RWPE1 (cell line): ENCODE data around the gene LMTK3.
A peak's percentile ranks its signal among the peaks of the same experiment; 100 is the strongest.

Experiments used
- CTCF ChIA-PET: fragments of 350-600 bp; sonication (Branson Sonifier 250); formaldehyde crosslinking; extraction: SDS; loops from one replicate; lab custom pipeline; 2021; lab: Yijun Ruan, JAX
- POLR2A ChIA-PET: fragments of 400-600 bp; formaldehyde crosslinking; extraction: SDS; loops from one replicate; lab custom pipeline; 2020; ENCODE audit warnings: antibody characterized with exemption; ENCODE audit not compliant: low non-redundant PET; lab: Yijun Ruan, JAX
- DNase-seq: peaks from one replicate; pipeline ENCODE4 v3.0.0; 2012; ENCODE audit warnings: low spot score
- H3K27ac ChIP-seq: fragments of 450-650 bp; 2 replicates; pipeline ENCODE4 v1.5.1; 2017
- TF ChIP-seq, protein P1 (sequence below): fragments of 450-650 bp; conservative IDR thresholded peaks from 2 replicates; pipeline ENCODE4 v1.5.1; 2017; ENCODE audit warnings: low read depth, mild to moderate bottlenecking

The LMTK3 gene

DNA sequence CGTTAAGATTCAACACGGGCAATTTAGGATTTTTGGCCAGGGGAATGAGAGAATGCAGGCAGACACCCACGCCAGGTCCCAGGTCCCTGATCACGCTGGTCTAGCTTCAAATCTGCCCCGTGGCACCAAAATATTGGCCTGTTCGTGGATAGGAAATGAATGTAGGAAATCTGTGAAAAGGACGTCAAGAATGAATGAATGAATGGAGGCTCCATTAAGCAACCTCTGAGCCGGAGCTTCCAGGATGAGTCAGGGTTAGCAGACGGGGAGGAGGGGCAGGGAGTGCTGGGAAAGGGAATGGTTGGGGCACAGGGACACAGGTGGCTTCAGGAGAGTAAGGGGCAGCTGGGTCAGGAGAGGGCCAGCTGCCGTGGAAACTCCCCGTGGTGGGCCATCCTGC, 44.5 kb upstream of the LMTK3 start:
- CTCF ChIA-PET, result interaction anchor here (0.6 to 0.7 kb wide), 3 partner anchors 53 to 421 kb away, joined by 3 read pairs; no protein-coding TSS in a partner anchor
- peak; percentile 79 for DNase-seq
- POLR2A ChIA-PET, result no interaction called here
- peak overlapping the region; percentile 59 for H3K27ac ChIP-seq
- TF ChIP-seq, protein P1, sequence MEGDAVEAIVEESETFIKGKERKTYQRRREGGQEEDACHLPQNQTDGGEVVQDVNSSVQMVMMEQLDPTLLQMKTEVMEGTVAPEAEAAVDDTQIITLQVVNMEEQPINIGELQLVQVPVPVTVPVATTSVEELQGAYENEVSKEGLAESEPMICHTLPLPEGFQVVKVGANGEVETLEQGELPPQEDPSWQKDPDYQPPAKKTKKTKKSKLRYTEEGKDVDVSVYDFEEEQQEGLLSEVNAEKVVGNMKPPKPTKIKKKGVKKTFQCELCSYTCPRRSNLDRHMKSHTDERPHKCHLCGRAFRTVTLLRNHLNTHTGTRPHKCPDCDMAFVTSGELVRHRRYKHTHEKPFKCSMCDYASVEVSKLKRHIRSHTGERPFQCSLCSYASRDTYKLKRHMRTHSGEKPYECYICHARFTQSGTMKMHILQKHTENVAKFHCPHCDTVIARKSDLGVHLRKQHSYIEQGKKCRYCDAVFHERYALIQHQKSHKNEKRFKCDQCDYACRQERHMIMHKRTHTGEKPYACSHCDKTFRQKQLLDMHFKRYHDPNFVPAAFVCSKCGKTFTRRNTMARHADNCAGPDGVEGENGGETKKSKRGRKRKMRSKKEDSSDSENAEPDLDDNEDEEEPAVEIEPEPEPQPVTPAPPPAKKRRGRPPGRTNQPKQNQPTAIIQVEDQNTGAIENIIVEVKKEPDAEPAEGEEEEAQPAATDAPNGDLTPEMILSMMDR, result no peak

DNA sequence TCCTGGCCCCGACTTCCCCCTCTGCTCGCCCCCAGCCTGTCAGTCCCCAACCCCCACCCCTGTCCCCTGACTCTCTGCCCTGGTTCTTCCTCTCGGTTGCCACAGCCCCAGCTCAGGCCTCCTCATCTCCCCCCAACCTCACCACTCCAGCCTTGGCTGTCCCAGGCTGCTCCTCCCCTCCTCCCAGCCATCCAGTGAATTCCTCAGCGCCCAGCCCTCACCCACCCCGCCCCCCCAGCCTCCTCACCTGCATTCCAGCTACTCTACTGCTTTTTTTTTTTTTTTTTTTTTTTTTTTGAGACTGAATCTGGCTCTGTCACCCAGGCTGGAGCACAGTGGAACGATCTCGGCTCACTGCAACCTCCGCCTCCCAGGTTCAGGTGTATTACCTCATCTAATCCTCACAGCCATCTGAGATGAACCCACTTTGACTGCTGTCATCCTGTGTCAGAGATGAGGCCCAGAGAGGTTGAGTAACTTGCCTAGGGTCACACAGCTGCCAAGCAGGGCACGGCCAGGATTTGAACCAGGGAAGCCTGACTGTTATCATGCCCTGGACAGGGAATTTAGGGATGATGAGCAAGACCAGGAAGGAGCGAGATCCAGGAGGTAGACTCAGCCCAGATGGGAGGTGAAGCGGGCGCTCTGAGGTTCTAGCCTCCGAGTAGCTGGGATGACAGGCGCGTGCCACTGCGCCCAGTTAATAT, 42.9 kb upstream of the LMTK3 start:
- ChIA-PET POLR2A (no interaction called here), CTCF (interaction anchor here (0.7 to 1.6 kb wide), 2 partner anchors 14 to 30 kb away, joined by 4 read pairs; no protein-coding TSS in a partner anchor)
- peak overlapping the region; percentile 62 for H3K27ac ChIP-seq
- DNase-seq, result peak; percentile 60
- TF ChIP-seq, protein P1, result no peak

DNA sequence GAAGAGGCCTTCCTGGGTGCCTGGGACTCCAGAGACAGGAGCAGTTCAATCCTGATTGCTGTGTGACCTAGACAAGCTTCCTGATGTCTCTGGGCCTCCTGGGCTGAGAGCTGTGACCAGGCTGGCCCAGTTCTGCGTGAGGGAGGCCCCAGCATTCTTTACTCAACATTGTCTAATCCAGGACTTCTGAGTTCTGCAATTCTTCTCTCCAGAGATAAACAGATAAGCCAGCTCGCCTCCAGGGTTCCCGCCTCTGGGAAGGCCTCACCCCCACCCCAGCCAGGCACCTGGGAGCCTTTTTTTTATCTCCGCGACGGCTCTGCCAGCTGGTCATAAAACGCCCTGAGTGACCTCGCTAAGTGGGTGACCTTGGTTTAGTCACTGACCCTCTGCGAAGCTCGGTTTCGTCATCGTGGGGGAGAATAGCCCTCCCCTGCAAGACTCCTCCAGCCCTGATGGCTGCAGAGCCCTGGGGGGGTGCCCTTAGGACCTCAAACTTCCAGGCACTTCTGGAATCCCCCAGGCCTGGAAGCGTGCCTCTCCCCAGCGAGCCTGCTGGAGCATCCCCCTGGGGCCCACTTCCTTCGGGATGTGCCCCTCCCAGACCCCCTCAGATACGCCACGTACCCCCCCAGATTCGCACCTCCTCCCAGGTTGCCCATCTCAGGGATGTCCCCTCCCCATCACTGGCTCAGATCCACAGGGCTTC, 42.2 kb upstream of the LMTK3 start:
- DNase-seq, result peak; percentile 44
- TF ChIP-seq, protein P1, result no peak
- peak overlapping the region; percentile 62 for H3K27ac ChIP-seq
- ChIA-PET POLR2A (no interaction called here), CTCF (interaction anchor here (0.6 to 1.6 kb wide), 3 partner anchors 11 to 48 kb away, joined by 3 to 4 read pairs (median 3); no protein-coding TSS in a partner anchor)

DNA sequence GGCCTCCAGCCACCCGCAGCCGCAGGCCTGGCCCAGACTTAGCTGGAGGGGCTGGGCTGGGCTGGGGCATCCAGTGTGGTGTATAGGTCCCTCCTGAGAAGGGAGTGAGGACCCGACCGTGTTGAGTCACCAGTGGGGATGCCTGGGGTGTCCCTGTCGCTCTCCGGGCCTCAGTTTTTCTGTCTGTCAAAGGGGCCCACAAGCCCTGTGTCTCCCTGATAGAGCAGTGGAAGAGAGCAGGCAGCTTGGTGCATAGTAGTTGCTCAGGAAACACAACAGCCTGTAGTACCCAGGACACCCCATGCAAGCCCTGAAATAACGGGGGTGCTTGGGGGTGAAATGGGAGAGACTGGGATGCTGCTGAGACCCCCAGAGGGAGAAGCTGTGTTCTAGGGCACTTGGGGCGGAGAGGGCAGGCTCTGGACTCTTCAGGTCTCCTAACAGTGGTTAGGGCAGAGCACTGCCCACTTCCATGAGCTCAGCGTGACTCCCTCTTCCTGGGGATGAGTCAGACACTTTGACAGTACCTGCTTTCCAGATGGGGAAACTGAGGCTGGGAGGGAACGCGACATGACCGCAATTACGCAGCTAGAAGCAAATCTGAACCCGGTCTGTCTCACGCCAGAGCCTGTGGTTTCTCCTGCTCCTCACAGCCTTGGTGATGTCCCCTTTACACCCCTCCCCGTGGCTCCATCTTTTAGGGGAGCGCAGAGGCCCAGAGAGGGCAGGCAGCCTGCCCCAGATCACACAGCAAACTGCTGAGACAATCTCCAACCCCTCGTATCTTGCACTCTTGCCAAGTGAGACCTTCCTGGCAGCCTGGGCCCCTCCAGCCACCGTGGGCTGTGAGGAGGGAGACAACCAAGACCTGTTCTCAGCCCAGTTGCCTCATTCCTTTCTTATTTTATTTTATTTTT, 41.0 kb upstream of the LMTK3 start:
- CTCF ChIA-PET, result interaction anchor here (0.6 to 1.6 kb wide), 3 partner anchors 10 to 47 kb away, joined by 3 to 4 read pairs (median 3); no protein-coding TSS in a partner anchor
- POLR2A ChIA-PET, result no interaction called here
- TF ChIP-seq, protein P1, result no peak

DNA sequence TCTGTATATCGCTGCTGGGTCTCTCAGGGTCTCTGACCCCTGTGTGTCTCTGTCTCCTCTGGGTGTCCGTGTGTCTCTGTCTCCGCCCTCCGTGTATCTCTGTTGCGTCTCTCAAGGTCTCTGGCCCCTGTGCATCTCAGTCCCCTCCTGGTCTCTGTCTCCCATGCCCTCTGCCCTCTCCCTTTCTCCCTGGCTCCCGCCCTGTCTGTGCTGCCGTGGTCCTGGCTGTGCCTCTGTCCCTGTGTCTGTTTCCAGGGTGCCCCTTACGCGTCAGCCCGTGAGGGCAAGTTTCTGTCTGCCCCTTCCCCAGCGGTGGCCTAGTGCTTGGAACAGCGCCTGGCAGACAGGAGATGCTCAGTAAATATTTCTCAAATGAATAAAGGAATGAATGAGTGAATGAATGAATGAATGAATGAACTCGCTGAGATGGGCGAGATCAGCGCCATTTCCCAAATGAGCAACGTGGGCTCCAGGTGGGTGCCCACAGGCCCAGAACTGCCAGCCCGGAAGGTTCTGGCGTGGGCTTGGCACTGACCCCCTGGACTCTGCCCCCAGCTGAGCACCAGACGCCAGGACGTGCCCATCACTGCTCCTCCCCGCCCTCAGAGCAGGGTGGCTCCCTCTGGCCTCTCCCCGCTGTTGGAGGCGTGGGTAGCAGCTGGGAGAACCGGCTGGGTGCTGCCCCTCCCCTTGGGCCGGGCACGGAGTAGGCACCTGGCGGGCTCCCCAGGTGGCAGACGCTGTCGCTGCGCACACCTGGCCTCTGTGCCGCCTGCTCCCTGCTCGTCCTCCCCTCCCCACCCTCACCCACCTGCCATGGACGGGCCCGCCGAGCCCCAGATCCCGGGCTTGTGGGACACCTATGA, 40.0 kb upstream of the LMTK3 start, which contains the start of gene SULT2B1:
Gene SULT2B1 (plus strand): TSS at position 736 of the 866 bp plus-strand sequence. CDS start 81 bp downstream, at position 817.
- DNase-seq, result peak; percentile 63
- POLR2A ChIA-PET, result no interaction called here
- H3K27ac ChIP-seq, result no peak within 1 kb of the TSS; the same call in 1 of the 2 replicates
- TF ChIP-seq, protein P1, result no peak
- CTCF ChIA-PET, result interaction anchor here (0.5 kb wide), 1 partner anchor 33 kb away, joined by 4 read pairs; no protein-coding TSS in a partner anchor

More for the DNA sequence above, 41.0 kb upstream of the LMTK3 start:
- no peak for DNase-seq
- H3K27ac ChIP-seq, result peak overlapping the region; percentile 62
